ENCODE results near the gene KNOP1. TPM values are rescaled to one million over a fixed set of nuclear protein-coding genes. Genes with fewer than 3 reads are reported as not detected.
A peak's percentile ranks its signal among the peaks of the same experiment; 100 is the strongest.

Gene KNOP1
- total and polyA plus RNA-seq, 3 donors from 2014 or later: 22.4 to 26.8 (median 25.3) TPM

DNA sequence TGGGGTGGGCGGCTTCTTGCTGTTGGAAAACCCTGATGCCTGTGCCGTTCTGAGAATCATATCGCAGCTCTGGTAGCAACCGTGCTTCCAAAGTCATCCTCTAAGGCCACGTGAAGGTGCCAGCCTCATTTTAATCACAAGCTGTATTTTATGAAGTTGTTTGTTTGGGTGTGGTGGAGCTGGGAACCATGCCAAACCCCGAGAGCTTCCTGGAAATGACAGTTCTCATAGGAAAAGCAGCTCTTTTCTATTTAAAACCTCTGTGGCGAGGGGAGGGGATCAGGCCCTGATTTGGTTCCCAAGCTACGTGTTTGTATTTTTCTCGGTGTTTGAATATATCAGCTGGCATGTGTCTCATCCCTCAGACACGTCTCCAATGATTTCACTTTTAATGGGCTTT lies 21.7 kb downstream of the KNOP1 start:
- Histone ChIP-seq H3K36me3 (ENCODE audit: low read depth, missing control alignments) (no peaks in the 10 kb centered on the region), H3K9me3 (no peaks in the 10 kb centered on the region), H3K4me3 (no peak overlapping the region), H3K27me3 (no peaks in the 10 kb centered on the region), H3K4me1 (peaks cover 48% of the 10 kb centered on the region), H3K27ac (peak overlapping the region; percentile 66 to 74)
- intact Hi-C loops (cut with DNase I; ENCODE audit: low total_unique reads): loop anchor here (10.0 kb wide), 1 partner anchor 52 kb away; no protein-coding TSS in a partner anchor
- no peak for TF ChIP-seq POLR2A (IDR thresholded peaks at IDR 0.05)
- TF ChIP-seq, protein P1, sequence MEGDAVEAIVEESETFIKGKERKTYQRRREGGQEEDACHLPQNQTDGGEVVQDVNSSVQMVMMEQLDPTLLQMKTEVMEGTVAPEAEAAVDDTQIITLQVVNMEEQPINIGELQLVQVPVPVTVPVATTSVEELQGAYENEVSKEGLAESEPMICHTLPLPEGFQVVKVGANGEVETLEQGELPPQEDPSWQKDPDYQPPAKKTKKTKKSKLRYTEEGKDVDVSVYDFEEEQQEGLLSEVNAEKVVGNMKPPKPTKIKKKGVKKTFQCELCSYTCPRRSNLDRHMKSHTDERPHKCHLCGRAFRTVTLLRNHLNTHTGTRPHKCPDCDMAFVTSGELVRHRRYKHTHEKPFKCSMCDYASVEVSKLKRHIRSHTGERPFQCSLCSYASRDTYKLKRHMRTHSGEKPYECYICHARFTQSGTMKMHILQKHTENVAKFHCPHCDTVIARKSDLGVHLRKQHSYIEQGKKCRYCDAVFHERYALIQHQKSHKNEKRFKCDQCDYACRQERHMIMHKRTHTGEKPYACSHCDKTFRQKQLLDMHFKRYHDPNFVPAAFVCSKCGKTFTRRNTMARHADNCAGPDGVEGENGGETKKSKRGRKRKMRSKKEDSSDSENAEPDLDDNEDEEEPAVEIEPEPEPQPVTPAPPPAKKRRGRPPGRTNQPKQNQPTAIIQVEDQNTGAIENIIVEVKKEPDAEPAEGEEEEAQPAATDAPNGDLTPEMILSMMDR (IDR thresholded peaks at IDR 0.05): no peak
- WGBS, 2 donors: 31 to 34% methylated on average over 10 of the region's 10 CpGs
- DNase-seq: peak; percentile 80

DNA sequence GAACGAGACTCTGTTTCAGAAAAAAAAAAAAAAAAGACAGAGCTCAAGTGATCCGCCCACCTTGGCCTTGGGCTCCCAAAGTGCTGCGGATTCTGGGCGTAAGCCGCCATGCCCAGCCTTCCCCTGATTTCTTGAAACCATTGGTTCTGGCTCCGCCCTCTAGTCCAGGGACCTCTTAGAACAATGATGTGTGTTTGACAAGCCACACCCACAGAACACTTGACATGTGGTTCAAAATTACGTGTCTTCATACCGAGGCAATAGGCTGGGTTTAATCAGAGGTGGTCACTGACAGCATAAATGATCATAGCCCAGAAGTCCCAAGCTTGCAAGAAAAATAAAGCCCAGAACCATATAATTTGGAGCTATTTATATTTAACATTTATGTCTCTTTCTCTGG lies 23.0 kb downstream of the KNOP1 start:
- Histone ChIP-seq H3K36me3 (ENCODE audit: low read depth, missing control alignments) (no peaks in the 10 kb centered on the region), H3K27me3 (no peaks in the 10 kb centered on the region), H3K9me3 (no peaks in the 10 kb centered on the region), H3K4me1 (peaks cover 51% of the 10 kb centered on the region), H3K27ac (peak overlapping the region in 1 of 2 donors; percentile 66), H3K4me3 (no peak overlapping the region)
- WGBS, 2 donors: 92 to 93% methylated on average over 8 of the region's 8 CpGs
- intact Hi-C loops (cut with DNase I; ENCODE audit: low total_unique reads): loop anchor here (10.0 kb wide), 1 partner anchor 50 kb away; no protein-coding TSS in a partner anchor
- no peak for DNase-seq
- TF ChIP-seq POLR2A (IDR thresholded peaks at IDR 0.05): no peak
- TF ChIP-seq, protein P1 (IDR thresholded peaks at IDR 0.05): no peak

DNA sequence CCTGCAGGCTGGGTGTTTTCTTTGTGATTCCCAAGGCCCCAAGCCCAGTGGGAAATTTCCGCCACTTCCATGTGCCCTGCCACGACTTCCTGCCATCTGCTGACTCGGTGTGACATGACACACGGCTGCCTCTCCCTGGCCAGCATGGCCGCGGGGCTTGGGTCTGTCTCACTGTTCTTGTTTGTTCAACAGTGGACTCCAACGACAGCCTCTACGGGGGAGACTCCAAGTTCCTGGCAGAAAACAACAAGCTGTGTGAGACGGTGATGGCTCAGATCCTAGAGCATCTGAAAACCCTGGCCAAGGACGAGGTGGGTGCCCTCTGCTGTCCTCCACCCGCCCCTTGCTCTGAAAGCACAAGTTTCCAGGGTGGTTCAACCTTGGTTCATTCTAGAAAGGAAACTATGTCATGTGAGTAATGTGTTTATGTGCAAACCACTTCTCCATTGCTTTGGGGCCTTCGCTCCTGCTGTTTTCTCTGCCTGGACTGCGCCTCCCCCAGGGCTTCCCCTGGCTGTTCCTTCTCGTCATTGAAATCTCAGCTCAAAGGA lies 26.8 kb downstream of the KNOP1 start:
- Histone ChIP-seq H3K27ac (peak overlapping the region; percentile 77 to 92), H3K9me3 (no peaks in the 10 kb centered on the region), H3K36me3 (ENCODE audit: low read depth, missing control alignments) (no peaks in the 10 kb centered on the region), H3K4me1 (peaks cover 37% of the 10 kb centered on the region), H3K4me3 (no peak overlapping the region), H3K27me3 (no peaks in the 10 kb centered on the region)
- intact Hi-C loops (cut with DNase I; ENCODE audit: low total_unique reads): loop anchor here (10.0 kb wide), 1 partner anchor 46 kb away; no protein-coding TSS in a partner anchor
- TF ChIP-seq, protein P1 (IDR thresholded peaks at IDR 0.05): no peak
- no peak for TF ChIP-seq POLR2A (IDR thresholded peaks at IDR 0.05)
- DNase-seq: peak; percentile 81
- 47 to 55% methylated on average over 14 of the region's 14 CpGs for WGBS, 2 donors

DNA sequence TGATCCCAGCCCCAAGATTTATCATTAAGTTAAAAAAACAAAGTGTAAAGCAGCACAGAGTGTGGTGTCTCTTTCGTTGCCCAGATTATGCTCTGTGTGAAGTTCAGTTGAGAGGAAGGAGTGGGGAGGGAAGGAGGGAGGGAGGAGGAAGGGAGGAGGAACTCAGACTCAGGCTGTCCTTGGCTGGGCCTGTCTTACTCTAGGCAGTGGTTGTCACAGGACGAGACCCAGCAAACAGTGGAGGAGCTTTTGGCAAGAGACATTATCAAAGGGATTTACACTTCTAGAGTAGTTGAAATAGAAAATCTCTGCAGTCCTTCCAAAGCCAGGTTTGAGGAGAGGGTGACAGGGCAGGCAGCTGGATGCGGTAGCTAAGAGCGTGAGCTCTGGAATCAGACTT lies 27.8 kb downstream of the KNOP1 start:
- no peaks in the 10 kb centered on the region for H3K27me3 ChIP-seq
- intact Hi-C loops (cut with DNase I; ENCODE audit: low total_unique reads): loop anchor here (10.0 kb wide), 1 partner anchor 45 kb away; no protein-coding TSS in a partner anchor
- peak overlapping the region; percentile 77 to 92 for H3K27ac ChIP-seq
- H3K9me3 ChIP-seq: no peaks in the 10 kb centered on the region
- H3K36me3 ChIP-seq (ENCODE audit: low read depth, missing control alignments): no peaks in the 10 kb centered on the region
- WGBS, 2 donors: 40 to 61% methylated on average over 4 of the region's 4 CpGs
- no peak for TF ChIP-seq POLR2A (IDR thresholded peaks at IDR 0.05)
- TF ChIP-seq, protein P1 (IDR thresholded peaks at IDR 0.05): no peak
- no peak overlapping the region for H3K4me3 ChIP-seq
- peaks cover 32% of the 10 kb centered on the region for H3K4me1 ChIP-seq
- peak; percentile 85 for DNase-seq

DNA sequence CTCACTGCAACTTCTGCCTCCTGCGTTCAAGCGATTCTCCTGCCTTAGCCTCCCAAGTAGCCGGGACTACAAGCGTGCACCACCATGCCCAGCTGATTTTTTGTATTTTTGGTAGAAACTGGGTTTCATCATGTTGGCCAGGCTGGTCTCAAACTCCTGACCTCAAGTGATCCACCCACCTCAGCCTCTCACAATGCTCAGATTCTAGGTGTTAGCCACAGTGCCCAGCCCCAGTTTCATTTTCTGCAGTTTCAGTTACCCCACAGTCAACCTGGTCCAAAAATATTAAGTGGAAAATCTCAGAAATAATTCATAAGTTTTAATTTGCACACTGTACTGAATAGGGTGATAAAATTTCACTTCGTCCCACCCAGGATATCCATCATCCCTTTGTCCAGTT lies 28.7 kb downstream of the KNOP1 start:
- 92 to 99% methylated on average over 5 of the region's 5 CpGs for WGBS, 2 donors

More for the DNA sequence above, 28.7 kb downstream of the KNOP1 start:
- TF ChIP-seq POLR2A (IDR thresholded peaks at IDR 0.05): no peak
- TF ChIP-seq, protein P1 (IDR thresholded peaks at IDR 0.05): no peak
- H3K27ac ChIP-seq: peak overlapping the region; percentile 77 to 92
- intact Hi-C loops (cut with DNase I; ENCODE audit: low total_unique reads): no loop called here
- DNase-seq: no peak
- H3K36me3 ChIP-seq (ENCODE audit: low read depth, missing control alignments): no peaks in the 10 kb centered on the region
- no peaks in the 10 kb centered on the region for H3K9me3 ChIP-seq
- H3K27me3 ChIP-seq: no peaks in the 10 kb centered on the region
- peaks cover 32% of the 10 kb centered on the region for H3K4me1 ChIP-seq
- H3K4me3 ChIP-seq: no peak overlapping the region
